GM23338 (cell line): ENCODE data around the gene FAM50A. TPM values are rescaled to one million over a fixed set of nuclear protein-coding genes. Genes with fewer than 3 reads are reported as not detected.

Experiments
- ATAC-seq: fragments of 200-7000 bp; cut with Tn5 transposase; 3 replicates; pipeline ENCODE4 v1.9.1; 2020
- DNase-seq: peaks from one replicate; pipeline ENCODE4 v3.0.0-alpha.2; 2015; ENCODE audit warnings: low spot score
- H2AFZ ChIP-seq: fragments of 200-600 bp; sonication (generic); 2 replicates; pipeline ENCODE4 v1.8.0; 2016; ENCODE audit warnings: antibody characterized with exemption, mild to moderate bottlenecking, moderate library complexity
- H3F3A ChIP-seq: fragments of 200-600 bp; sonication (generic); replicated peaks from 2 replicates; pipeline ENCODE4 v1.8.0; 2017; ENCODE audit warnings: antibody characterized with exemption, mixed run types, low read depth
- H3K27ac ChIP-seq: fragments of 200-600 bp; sonication (generic); 2 replicates; pipeline ENCODE4 v1.6.1; 2016; ENCODE audit warnings: low read depth
- H3K27me3 ChIP-seq: fragments of 200-600 bp; sonication (generic); 2 replicates; pipeline ENCODE4 v1.8.0; 2016; ENCODE audit warnings: mild to moderate bottlenecking, mixed run types, moderate library complexity; ENCODE audit not compliant: insufficient read depth
- H3K36me3 ChIP-seq: fragments of 200-600 bp; sonication (generic); 2 replicates; pipeline ENCODE4 v1.8.0; 2016; ENCODE audit warnings: mild to moderate bottlenecking; ENCODE audit not compliant: insufficient read depth
- H3K4me1 ChIP-seq: fragments of 200-600 bp; sonication (generic); 2 replicates; pipeline ENCODE4 v1.8.0; 2016; ENCODE audit warnings: mild to moderate bottlenecking, moderate library complexity; ENCODE audit not compliant: insufficient read depth
- H3K4me2 ChIP-seq: fragments of 200-600 bp; sonication (generic); 2 replicates; pipeline ENCODE4 v1.7.1; 2017; ENCODE audit warnings: mixed run types
- H3K4me3 ChIP-seq: fragments of 200-600 bp; sonication (generic); 2 replicates; pipeline ENCODE4 v1.6.1; 2016; ENCODE audit warnings: mixed run types
- H3K79me2 ChIP-seq: fragments of 200-600 bp; sonication (generic); replicated peaks from 2 replicates; pipeline ENCODE4 v1.8.0; 2017; ENCODE audit warnings: mild to moderate bottlenecking; ENCODE audit not compliant: insufficient read depth
- H3K9me2 ChIP-seq: fragments of 200-600 bp; sonication (generic); 2 replicates; pipeline ENCODE4 v1.8.0; 2017; ENCODE audit not compliant: insufficient read depth
- H4K20me1 ChIP-seq: fragments of 200-600 bp; sonication (generic); replicated peaks from 2 replicates; pipeline ENCODE4 v1.8.0; 2017; ENCODE audit warnings: mild to moderate bottlenecking; ENCODE audit not compliant: insufficient read depth
- H3K27ac Mint-ChIP-seq: 2 replicates; pipeline ENCODE4 v1.8.0; 2020; ENCODE audit warnings: inconsistent platforms, mild to moderate bottlenecking, moderate library complexity, mixed read lengths
- H3K27me3 Mint-ChIP-seq: 3 replicates; pipeline ENCODE4 v1.8.0; 2022; ENCODE audit warnings: low read depth, mild to moderate bottlenecking, moderate library complexity, mixed read lengths, inconsistent platforms; ENCODE audit not compliant: insufficient read depth, poor library complexity
- H3K36me3 Mint-ChIP-seq: 3 replicates; pipeline ENCODE4 v1.8.0; 2021; ENCODE audit warnings: low read depth, mild to moderate bottlenecking, inconsistent platforms, moderate library complexity, mixed read lengths
- H3K4me1 Mint-ChIP-seq: 3 replicates; pipeline ENCODE4 v1.8.0; 2020; ENCODE audit warnings: mild to moderate bottlenecking, inconsistent platforms, mixed read lengths
- H3K4me3 Mint-ChIP-seq: 3 replicates; pipeline ENCODE4 v1.8.0; 2021; ENCODE audit warnings: moderate library complexity, mild to moderate bottlenecking, inconsistent platforms, mixed read lengths
- H3K9me3 Mint-ChIP-seq: 3 replicates; pipeline ENCODE4 v1.8.0; 2020; ENCODE audit warnings: moderate library complexity, mild to moderate bottlenecking, inconsistent platforms, mixed read lengths
- JUNB ChIP-seq: IDR thresholded peaks from one replicate; pipeline ENCODE4 v1.6.1; 2016; ENCODE audit warnings: antibody characterized with exemption; ENCODE audit not compliant: unreplicated experiment
- POLR2AphosphoS5 ChIP-seq: IDR thresholded peaks from 2 replicates; pipeline ENCODE4 v1.6.1; 2016; ENCODE audit warnings: antibody characterized with exemption, low read depth
- STAT1 ChIP-seq: IDR thresholded peaks from one replicate; pipeline ENCODE4 v1.6.1; 2016; ENCODE audit warnings: antibody characterized with exemption; ENCODE audit not compliant: unreplicated experiment
- polyA plus RNA-seq: library from polyadenylated mRNA; unstranded; fragments of >200 nt; fragmentation: Nextera tagmentation; extraction: Ambion mirVana; gene quantifications from 2 replicates; pipeline ENCODE4 v1.2.1, GENCODE V29; 2016
- total RNA-seq: library from RNA; depleted of rRNA; stranded (reverse); fragments of >200 nt; shearing (Covaris generic); gene quantifications from 2 replicates; pipeline ENCODE4 v1.2.3, GENCODE V29; 2014
- TF ChIP-seq, protein P1 (sequence below): fragments of 250-450 bp; sonication (Bioruptor Pico); IDR thresholded peaks from 2 replicates; pipeline ENCODE4 v1.5.0; 2020; ENCODE audit warnings: mild to moderate bottlenecking, moderate library complexity
- TF ChIP-seq, protein P2 (sequence below): IDR thresholded peaks from one replicate; pipeline ENCODE4 v1.6.1; 2018; ENCODE audit warnings: antibody characterized with exemption; ENCODE audit not compliant: unreplicated experiment

The FAM50A gene
- total and polyA plus RNA-seq, 2 experiments from 2014 or later = 23.9 to 77.6 TPM

DNA sequence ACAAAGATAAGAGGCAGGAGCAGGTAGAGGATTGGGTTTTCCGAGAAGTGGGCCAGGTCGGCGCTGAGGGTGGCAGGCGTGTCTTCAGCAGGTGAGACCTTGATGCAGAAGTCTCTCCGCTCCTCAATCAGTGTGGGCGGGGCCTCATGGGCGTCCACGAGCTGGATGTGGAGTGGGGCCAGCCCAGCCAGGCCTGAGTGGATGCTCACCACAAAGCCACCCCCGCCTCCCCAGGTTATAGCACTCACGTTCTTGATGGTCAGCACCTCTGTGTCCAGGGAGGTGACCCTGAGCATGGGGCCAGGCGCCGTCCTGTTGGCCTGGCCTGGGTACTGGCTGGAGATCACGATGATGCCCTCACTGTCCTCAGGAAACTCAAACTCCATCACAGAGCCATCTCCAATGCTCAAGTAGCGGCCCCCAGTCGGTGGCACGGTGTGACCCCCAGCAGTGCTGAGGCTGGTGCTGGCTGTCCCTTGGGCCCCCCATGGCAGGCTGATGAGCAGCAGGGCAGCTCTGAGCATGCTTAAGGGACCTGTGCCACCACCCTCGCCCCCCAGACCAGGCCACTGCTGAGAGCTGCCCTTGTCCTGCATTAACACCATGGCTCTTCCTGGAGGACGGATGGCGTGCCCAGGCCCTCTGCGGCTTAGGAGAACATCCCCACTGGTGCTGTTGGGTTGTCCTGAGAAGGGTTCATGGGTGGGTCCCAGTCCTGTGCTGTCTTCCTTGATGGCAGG is 44.6 kb downstream of the FAM50A start (continued):
- TF ChIP-seq, protein P1, sequence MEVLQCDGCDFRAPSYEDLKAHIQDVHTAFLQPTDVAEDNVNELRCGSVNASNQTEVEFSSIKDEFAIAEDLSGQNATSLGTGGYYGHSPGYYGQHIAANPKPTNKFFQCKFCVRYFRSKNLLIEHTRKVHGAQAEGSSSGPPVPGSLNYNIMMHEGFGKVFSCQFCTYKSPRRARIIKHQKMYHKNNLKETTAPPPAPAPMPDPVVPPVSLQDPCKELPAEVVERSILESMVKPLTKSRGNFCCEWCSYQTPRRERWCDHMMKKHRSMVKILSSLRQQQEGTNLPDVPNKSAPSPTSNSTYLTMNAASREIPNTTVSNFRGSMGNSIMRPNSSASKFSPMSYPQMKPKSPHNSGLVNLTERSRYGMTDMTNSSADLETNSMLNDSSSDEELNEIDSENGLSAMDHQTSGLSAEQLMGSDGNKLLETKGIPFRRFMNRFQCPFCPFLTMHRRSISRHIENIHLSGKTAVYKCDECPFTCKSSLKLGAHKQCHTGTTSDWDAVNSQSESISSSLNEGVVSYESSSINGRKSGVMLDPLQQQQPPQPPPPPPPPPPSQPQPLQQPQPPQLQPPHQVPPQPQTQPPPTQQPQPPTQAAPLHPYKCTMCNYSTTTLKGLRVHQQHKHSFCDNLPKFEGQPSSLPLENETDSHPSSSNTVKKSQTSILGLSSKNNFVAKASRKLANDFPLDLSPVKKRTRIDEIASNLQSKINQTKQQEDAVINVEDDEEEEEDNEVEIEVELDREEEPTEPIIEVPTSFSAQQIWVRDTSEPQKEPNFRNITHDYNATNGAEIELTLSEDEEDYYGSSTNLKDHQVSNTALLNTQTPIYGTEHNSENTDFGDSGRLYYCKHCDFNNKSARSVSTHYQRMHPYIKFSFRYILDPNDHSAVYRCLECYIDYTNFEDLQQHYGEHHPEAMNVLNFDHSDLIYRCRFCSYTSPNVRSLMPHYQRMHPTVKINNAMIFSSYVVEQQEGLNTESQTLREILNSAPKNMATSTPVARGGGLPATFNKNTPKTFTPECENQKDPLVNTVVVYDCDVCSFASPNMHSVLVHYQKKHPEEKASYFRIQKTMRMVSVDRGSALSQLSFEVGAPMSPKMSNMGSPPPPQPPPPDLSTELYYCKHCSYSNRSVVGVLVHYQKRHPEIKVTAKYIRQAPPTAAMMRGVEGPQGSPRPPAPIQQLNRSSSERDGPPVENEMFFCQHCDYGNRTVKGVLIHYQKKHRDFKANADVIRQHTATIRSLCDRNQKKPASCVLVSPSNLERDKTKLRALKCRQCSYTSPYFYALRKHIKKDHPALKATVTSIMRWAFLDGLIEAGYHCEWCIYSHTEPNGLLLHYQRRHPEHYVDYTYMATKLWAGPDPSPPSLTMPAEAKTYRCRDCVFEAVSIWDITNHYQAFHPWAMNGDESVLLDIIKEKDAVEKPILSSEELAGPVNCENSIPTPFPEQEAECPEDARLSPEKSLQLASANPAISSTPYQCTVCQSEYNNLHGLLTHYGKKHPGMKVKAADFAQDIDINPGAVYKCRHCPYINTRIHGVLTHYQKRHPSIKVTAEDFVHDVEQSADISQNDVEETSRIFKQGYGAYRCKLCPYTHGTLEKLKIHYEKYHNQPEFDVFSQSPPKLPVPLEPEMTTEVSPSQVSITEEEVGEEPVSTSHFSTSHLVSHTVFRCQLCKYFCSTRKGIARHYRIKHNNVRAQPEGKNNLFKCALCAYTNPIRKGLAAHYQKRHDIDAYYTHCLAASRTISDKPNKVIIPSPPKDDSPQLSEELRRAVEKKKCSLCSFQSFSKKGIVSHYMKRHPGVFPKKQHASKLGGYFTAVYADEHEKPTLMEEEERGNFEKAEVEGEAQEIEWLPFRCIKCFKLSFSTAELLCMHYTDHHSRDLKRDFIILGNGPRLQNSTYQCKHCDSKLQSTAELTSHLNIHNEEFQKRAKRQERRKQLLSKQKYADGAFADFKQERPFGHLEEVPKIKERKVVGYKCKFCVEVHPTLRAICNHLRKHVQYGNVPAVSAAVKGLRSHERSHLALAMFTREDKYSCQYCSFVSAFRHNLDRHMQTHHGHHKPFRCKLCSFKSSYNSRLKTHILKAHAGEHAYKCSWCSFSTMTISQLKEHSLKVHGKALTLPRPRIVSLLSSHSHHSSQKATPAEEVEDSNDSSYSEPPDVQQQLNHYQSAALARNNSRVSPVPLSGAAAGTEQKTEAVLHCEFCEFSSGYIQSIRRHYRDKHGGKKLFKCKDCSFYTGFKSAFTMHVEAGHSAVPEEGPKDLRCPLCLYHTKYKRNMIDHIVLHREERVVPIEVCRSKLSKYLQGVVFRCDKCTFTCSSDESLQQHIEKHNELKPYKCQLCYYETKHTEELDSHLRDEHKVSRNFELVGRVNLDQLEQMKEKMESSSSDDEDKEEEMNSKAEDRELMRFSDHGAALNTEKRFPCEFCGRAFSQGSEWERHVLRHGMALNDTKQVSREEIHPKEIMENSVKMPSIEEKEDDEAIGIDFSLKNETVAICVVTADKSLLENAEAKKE (CRISPR knock-in tag) = no peak

DNA sequence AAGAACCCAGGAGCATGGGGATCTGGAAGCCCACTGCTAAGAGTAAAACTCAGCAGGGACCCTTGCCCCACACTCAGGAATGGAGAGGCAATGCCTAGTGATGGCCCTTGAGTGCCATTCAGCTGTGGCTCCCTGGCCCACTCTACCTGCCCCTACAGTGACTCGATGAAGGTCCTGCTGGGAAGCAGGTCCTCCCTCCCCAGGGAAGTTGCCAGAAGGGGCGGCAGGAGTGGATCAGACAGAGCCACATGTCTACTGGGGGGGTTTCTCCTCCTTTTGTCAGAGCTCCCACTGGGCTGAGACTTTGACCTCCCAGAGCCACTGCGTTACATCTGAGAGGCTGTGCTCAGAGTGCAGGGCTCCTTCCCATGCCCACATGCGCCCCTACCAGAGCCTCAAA is 45.2 kb downstream of the FAM50A start:
- Mint-ChIP-seq H3K36me3 (no peaks in the 10 kb centered on the region; the same call in 2 of the 3 replicates), H3K9me3 (no peaks in the 10 kb centered on the region), H3K27me3 (peaks cover 16% of the 10 kb centered on the region), H3K4me1 (peaks cover 3% of the 10 kb centered on the region; the same call in 2 of the 3 replicates), H3K27ac (no peak overlapping the region), H3K4me3 (peak overlapping the region; percentile 76; the same call in 2 of the 3 replicates)
- no peak overlapping the region for H2AFZ ChIP-seq
- no peak for ATAC-seq
- no peaks in the 10 kb centered on the region for H3K9me2 ChIP-seq
- no peaks in the 10 kb centered on the region for H3K36me3 ChIP-seq
- no peaks in the 10 kb centered on the region for H3F3A ChIP-seq
- TF ChIP-seq STAT1 (no peak), POLR2AphosphoS5 (no peak), JUNB (no peak)
- TF ChIP-seq, protein P1 (CRISPR knock-in tag) = no peak
- TF ChIP-seq, protein P2, sequence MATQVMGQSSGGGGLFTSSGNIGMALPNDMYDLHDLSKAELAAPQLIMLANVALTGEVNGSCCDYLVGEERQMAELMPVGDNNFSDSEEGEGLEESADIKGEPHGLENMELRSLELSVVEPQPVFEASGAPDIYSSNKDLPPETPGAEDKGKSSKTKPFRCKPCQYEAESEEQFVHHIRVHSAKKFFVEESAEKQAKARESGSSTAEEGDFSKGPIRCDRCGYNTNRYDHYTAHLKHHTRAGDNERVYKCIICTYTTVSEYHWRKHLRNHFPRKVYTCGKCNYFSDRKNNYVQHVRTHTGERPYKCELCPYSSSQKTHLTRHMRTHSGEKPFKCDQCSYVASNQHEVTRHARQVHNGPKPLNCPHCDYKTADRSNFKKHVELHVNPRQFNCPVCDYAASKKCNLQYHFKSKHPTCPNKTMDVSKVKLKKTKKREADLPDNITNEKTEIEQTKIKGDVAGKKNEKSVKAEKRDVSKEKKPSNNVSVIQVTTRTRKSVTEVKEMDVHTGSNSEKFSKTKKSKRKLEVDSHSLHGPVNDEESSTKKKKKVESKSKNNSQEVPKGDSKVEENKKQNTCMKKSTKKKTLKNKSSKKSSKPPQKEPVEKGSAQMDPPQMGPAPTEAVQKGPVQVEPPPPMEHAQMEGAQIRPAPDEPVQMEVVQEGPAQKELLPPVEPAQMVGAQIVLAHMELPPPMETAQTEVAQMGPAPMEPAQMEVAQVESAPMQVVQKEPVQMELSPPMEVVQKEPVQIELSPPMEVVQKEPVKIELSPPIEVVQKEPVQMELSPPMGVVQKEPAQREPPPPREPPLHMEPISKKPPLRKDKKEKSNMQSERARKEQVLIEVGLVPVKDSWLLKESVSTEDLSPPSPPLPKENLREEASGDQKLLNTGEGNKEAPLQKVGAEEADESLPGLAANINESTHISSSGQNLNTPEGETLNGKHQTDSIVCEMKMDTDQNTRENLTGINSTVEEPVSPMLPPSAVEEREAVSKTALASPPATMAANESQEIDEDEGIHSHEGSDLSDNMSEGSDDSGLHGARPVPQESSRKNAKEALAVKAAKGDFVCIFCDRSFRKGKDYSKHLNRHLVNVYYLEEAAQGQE = no peak
- H4K20me1 ChIP-seq = no peaks in the 10 kb centered on the region
- no peaks in the 10 kb centered on the region for H3K79me2 ChIP-seq
- no peaks in the 10 kb centered on the region for H3K27me3 ChIP-seq
- no peak overlapping the region for H3K27ac ChIP-seq
- no peak overlapping the region for H3K4me2 ChIP-seq
- H3K4me1 ChIP-seq = no peaks in the 10 kb centered on the region
- no peak overlapping the region for H3K4me3 ChIP-seq
- no peak for DNase-seq
